ENCODE results near the gene PRF1. TPM values are rescaled to one million over a fixed set of nuclear protein-coding genes. Genes with fewer than 3 reads are reported as not detected.

The PRF1 gene
- total RNA-seq, 4 donors from 2014 or later, result 0.18 to 2.1 (median 0.31) TPM; not detected in 1

GRCh38 chr10:70562036-70562755, 40.3 kb downstream of the PRF1 start:
- no peak overlapping the region for H3K4me3 ChIP-seq
- DNase-seq (no peak), ATAC-seq (no peak)
- in situ Hi-C loops (cut with MboI; ENCODE audit: low sequenced_read_pairs in 4 of 4) (no loop called here), intact Hi-C loops (cut with DNase I; ENCODE audit: low total_unique reads) (no loop called here)
- H3K4me1 ChIP-seq, result peaks cover 9% of the 10 kb centered on the region in 2 donors
- no peaks in the 10 kb centered on the region for H3K27me3 ChIP-seq
- H3K27ac ChIP-seq, result no peak overlapping the region
- TF ChIP-seq POLR2A (IDR thresholded peaks at IDR 0.05) (no peak), CTCF (IDR thresholded peaks at IDR 0.05 in 4 of 5, conservative IDR thresholded peaks at IDR 0.05 in 1 of 5) (no peak)
- no peaks in the 10 kb centered on the region for H3K36me3 ChIP-seq
- H3K9me3 ChIP-seq, result no peaks in the 10 kb centered on the region

DNA sequence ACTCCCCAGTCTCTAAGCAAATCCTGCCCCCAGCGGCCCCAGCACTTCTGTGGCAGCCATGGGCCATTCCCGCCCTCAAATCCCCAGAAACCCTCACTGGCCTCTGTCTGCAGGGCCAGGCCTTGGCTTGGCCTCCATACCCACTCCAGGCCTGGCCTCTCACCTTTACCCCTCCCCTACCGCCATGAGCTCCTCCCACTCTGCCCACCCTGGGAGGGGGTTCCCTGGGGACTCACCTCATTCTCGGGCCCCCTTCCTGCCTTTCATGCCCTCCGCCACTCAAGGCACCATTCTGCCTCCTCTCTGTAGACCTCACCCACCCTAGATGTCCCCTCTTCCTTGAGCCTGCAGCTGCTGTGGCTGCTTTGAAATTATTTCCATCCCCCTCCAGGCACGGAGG, 41.0 kb downstream of the PRF1 start:
- Histone ChIP-seq H3K36me3 (no peaks in the 10 kb centered on the region), H3K27me3 (no peaks in the 10 kb centered on the region), H3K27ac (no peak overlapping the region), H3K9me3 (no peaks in the 10 kb centered on the region), H3K4me3 (no peak overlapping the region), H3K4me1 (peaks cover 9% of the 10 kb centered on the region in 2 donors)
- in situ Hi-C loops (cut with MboI; ENCODE audit: low sequenced_read_pairs in 4 of 4) (no loop called here), intact Hi-C loops (cut with DNase I; ENCODE audit: low total_unique reads) (no loop called here)
- DNase-seq (no peak), ATAC-seq (no peak)
- TF ChIP-seq CTCF (IDR thresholded peaks at IDR 0.05 in 4 of 5, conservative IDR thresholded peaks at IDR 0.05 in 1 of 5) (no peak), POLR2A (IDR thresholded peaks at IDR 0.05) (no peak)

DNA sequence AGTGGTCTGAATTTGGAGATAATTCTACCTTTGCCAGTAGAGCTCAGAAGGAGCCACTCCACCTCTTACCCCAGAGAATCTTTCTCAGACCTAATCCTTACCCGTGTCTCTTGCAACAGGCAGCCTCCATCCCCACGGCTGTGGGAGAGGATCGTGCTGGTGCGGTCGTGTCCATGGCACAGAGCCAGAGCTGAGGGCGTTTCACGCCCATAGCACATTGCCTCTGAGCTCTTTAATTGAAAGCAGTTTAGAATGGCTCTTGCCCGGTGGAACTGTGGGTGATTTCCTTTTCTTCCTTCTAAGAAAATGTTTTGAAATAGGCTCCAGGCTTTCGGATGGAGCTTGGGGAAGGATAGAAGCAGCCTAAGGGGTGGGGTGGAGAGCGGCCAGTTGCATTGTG, 41.5 kb downstream of the PRF1 start:
- in situ Hi-C loops (cut with MboI; ENCODE audit: low sequenced_read_pairs in 4 of 4), result no loop called here
- intact Hi-C loops (cut with DNase I; ENCODE audit: low total_unique reads), result no loop called here
- DNase-seq (no peak), ATAC-seq (no peak)
- H3K4me1 ChIP-seq, result peaks cover 9% of the 10 kb centered on the region in 2 donors
- no peak overlapping the region for H3K4me3 ChIP-seq
- no peaks in the 10 kb centered on the region for H3K9me3 ChIP-seq
- no peaks in the 10 kb centered on the region for H3K36me3 ChIP-seq
- H3K27ac ChIP-seq, result no peak overlapping the region
- no peaks in the 10 kb centered on the region for H3K27me3 ChIP-seq
- TF ChIP-seq CTCF (IDR thresholded peaks at IDR 0.05 in 4 of 5, conservative IDR thresholded peaks at IDR 0.05 in 1 of 5) (no peak), POLR2A (IDR thresholded peaks at IDR 0.05) (no peak)

DNA sequence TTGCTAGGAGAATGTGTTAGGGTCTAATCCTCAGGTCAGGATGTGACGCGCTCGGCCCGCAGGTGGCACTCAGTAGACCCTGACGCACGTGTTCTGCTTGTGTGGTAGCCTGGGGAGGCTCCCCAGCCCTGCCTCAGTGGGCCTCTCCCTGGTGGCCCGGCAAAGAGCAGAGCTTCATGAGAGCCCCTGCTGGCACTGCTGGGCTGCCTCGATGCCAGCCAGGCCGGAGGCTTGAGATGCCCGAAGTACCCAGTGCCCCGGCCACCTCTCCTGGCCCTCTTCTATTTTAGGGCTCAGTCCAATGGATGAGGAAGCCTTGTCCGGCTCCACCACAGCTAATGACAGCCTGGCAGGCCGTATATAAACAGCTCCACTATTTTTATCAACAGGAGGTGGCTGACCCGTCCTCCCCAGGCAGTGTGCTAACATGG, 42.0 kb downstream of the PRF1 start:
- Histone ChIP-seq H3K27ac (no peak overlapping the region), H3K9me3 (no peaks in the 10 kb centered on the region), H3K4me1 (peaks cover 9% of the 10 kb centered on the region in 2 donors), H3K4me3 (no peak overlapping the region), H3K27me3 (no peaks in the 10 kb centered on the region), H3K36me3 (no peaks in the 10 kb centered on the region)
- in situ Hi-C loops (cut with MboI; ENCODE audit: low sequenced_read_pairs in 4 of 4) (no loop called here), intact Hi-C loops (cut with DNase I; ENCODE audit: low total_unique reads) (no loop called here)
- ATAC-seq (no peak), DNase-seq (no peak)
- no peak for TF ChIP-seq POLR2A (IDR thresholded peaks at IDR 0.05)
- TF ChIP-seq CTCF (IDR thresholded peaks at IDR 0.05 in 4 of 5, conservative IDR thresholded peaks at IDR 0.05 in 1 of 5), result no peak

Data from gastrocnemius medialis (tissue), 4 donors.